Measurements from ENCODE around the gene PI4KB.

DNA sequence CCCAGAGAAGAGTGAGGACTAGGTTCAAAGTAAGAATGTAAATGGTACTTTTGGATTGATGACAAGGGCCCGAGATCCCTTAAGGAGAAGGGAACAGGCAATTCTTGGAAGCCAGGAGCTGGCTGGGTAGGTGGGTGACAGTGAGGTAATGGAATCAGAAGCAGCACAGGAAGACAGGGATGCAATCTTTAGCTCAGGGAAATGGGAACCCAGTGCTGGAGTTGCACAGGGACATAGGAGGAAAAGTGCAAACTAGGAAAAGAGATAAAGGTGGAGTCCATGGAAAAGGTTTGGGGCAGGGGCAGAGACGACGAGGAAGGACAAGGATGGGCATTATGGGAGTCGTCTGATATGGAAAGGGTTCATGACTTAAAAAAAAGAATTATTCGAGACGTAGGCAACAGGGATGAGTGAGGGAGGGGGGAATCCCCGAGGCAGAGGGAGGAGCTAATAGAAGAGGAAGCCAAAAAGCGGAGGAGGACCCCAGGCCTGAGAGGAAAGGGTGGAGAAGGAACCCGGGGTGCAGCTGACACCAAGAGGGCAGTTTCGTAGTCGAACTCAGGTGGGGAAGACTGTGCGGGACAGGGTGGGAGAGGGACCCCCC is 495 bp downstream of the PI4KB start:
- TF ChIP-seq, protein P1, sequence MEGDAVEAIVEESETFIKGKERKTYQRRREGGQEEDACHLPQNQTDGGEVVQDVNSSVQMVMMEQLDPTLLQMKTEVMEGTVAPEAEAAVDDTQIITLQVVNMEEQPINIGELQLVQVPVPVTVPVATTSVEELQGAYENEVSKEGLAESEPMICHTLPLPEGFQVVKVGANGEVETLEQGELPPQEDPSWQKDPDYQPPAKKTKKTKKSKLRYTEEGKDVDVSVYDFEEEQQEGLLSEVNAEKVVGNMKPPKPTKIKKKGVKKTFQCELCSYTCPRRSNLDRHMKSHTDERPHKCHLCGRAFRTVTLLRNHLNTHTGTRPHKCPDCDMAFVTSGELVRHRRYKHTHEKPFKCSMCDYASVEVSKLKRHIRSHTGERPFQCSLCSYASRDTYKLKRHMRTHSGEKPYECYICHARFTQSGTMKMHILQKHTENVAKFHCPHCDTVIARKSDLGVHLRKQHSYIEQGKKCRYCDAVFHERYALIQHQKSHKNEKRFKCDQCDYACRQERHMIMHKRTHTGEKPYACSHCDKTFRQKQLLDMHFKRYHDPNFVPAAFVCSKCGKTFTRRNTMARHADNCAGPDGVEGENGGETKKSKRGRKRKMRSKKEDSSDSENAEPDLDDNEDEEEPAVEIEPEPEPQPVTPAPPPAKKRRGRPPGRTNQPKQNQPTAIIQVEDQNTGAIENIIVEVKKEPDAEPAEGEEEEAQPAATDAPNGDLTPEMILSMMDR (conservative IDR thresholded peaks at IDR 0.05), result no peak
- TF ChIP-seq ZFX (IDR thresholded peaks at IDR 0.05), result no peak
